H9 (cell line): ENCODE measurements around the gene LBH. TPM values are rescaled to one million over a fixed set of nuclear protein-coding genes. Genes with fewer than 3 reads are reported as not detected.

Experiments used
- DNase-seq: peaks from one replicate; pipeline ENCODE4 v3.0.0-alpha.2; 2017
- H2AFZ ChIP-seq: one replicate; pipeline ENCODE4 v1.6.1; 2013; ENCODE audit warnings: mild to moderate bottlenecking, low read length, control low read depth, moderate library complexity
- H2AK5ac ChIP-seq: 2 replicates; pipeline ENCODE4 v1.6.1; 2013; ENCODE audit warnings: low read length, control low read depth, mixed read lengths; ENCODE audit not compliant: insufficient read length
- H2BK120ac ChIP-seq: one replicate; pipeline ENCODE4 v1.6.1; 2013; ENCODE audit warnings: low read depth, mild to moderate bottlenecking, low read length, control low read depth, inconsistent platforms; ENCODE audit not compliant: poor library complexity, severe bottlenecking
- H2BK12ac ChIP-seq: 2 replicates; pipeline ENCODE4 v1.6.1; 2013; ENCODE audit warnings: low read length, control low read depth, mixed read lengths, low read depth; ENCODE audit not compliant: insufficient read length
- H2BK15ac ChIP-seq: 2 replicates; pipeline ENCODE4 v1.6.1; 2013; ENCODE audit warnings: low read depth, low read length, control low read depth
- H2BK20ac ChIP-seq: one replicate; pipeline ENCODE4 v1.6.1; 2013; ENCODE audit warnings: low read depth, mild to moderate bottlenecking, low read length, control low read depth, inconsistent platforms; ENCODE audit not compliant: poor library complexity, severe bottlenecking
- H2BK5ac ChIP-seq: 2 replicates; pipeline ENCODE4 v1.6.1; 2013; ENCODE audit warnings: low read length, control low read depth, mixed read lengths; ENCODE audit not compliant: insufficient read length
- H3K14ac ChIP-seq: 2 replicates; pipeline ENCODE4 v1.6.1; 2013; ENCODE audit warnings: low read length, control low read depth; ENCODE audit not compliant: insufficient read depth
- H3K18ac ChIP-seq: 2 replicates; pipeline ENCODE4 v1.6.1; 2013; ENCODE audit warnings: low read depth, mild to moderate bottlenecking, mixed read lengths, low read length, control low read depth; ENCODE audit not compliant: insufficient read length
- H3K23ac ChIP-seq: 2 replicates; pipeline ENCODE4 v1.6.1; 2013; ENCODE audit warnings: low read length, control low read depth, mixed read lengths, low read depth; ENCODE audit not compliant: insufficient read length
- H3K23me2 ChIP-seq: 2 replicates; pipeline ENCODE4 v1.6.1; 2013; ENCODE audit warnings: low read depth, mild to moderate bottlenecking, mixed read lengths, low read length, control low read depth; ENCODE audit not compliant: insufficient read length, poor library complexity, severe bottlenecking
- H3K27ac ChIP-seq: 2 replicates; pipeline ENCODE4 v1.5.1; 2013; ENCODE audit warnings: low read length, control low read depth, mixed read lengths, low read depth; ENCODE audit not compliant: insufficient read length
- H3K27me3 ChIP-seq: 2 replicates; pipeline ENCODE4 v1.6.1; 2013; ENCODE audit warnings: low read length, control low read depth, inconsistent platforms; ENCODE audit not compliant: insufficient read depth
- H3K4ac ChIP-seq: 2 replicates; pipeline ENCODE4 v1.6.1; 2013; ENCODE audit warnings: low read depth, mild to moderate bottlenecking, control low read depth, inconsistent platforms, low read length, moderate library complexity
- H3K4me1 ChIP-seq: 2 replicates; pipeline ENCODE4 v1.6.1; 2013; ENCODE audit warnings: low read length, control low read depth, inconsistent platforms; ENCODE audit not compliant: insufficient read depth
- H3K4me2 ChIP-seq: 2 replicates; pipeline ENCODE4 v1.6.1; 2013; ENCODE audit warnings: low read length, control low read depth, mixed read lengths; ENCODE audit not compliant: insufficient read length, insufficient read depth
- H3K56ac ChIP-seq: 2 replicates; pipeline ENCODE4 v1.6.1; 2013; ENCODE audit warnings: low read depth, mild to moderate bottlenecking, mixed read lengths, low read length, control low read depth; ENCODE audit not compliant: insufficient read length
- H3K79me1 ChIP-seq: 2 replicates; pipeline ENCODE4 v1.6.1; 2013; ENCODE audit warnings: low read depth, mild to moderate bottlenecking, moderate library complexity, low read length, control low read depth, inconsistent platforms; ENCODE audit not compliant: insufficient read depth, poor library complexity, severe bottlenecking
- H3K79me2 ChIP-seq: 2 replicates; pipeline ENCODE4 v1.6.1; 2013; ENCODE audit warnings: low read length, control low read depth, inconsistent platforms; ENCODE audit not compliant: insufficient read depth
- H3K9ac ChIP-seq: 2 replicates; pipeline ENCODE4 v1.6.1; 2013; ENCODE audit warnings: low read length, control low read depth, mixed read lengths; ENCODE audit not compliant: insufficient read length; ENCODE audit errors: extremely low read depth
- H3K9me3 ChIP-seq: one replicate; pipeline ENCODE4 v1.6.1; 2013; ENCODE audit warnings: low read depth, low read length, inconsistent platforms; ENCODE audit not compliant: control insufficient read depth
- H3T11ph ChIP-seq: one replicate; pipeline ENCODE4 v1.6.1; 2013; ENCODE audit warnings: mild to moderate bottlenecking, low read length, control low read depth, inconsistent platforms
- H4K20me1 ChIP-seq: one replicate; pipeline ENCODE4 v1.6.1; 2013; ENCODE audit not compliant: control insufficient read depth, insufficient read length, insufficient read depth
- H4K5ac ChIP-seq: 2 replicates; pipeline ENCODE4 v1.6.1; 2013; ENCODE audit warnings: low read depth, mild to moderate bottlenecking, mixed read lengths, low read length, control low read depth; ENCODE audit not compliant: insufficient read length
- H4K8ac ChIP-seq: replicated peaks from 2 replicates; pipeline ENCODE4 v1.6.1; 2013; ENCODE audit warnings: low read length, control low read depth, mixed read lengths, low read depth; ENCODE audit not compliant: insufficient read length
- H4K91ac ChIP-seq: 2 replicates; pipeline ENCODE4 v1.6.1; 2013; ENCODE audit warnings: low read depth, mild to moderate bottlenecking, moderate library complexity, mixed read lengths, low read length, control low read depth; ENCODE audit not compliant: insufficient read length
- H3K27ac Mint-ChIP-seq, 3 experiments: 2 replicates in 2 of 3; 3 replicates in 1 of 3; pipeline ENCODE4 v1.8.0; 2020 to 2021; ENCODE audit warnings: mixed read lengths in 3 of 3, mild to moderate bottlenecking in 1 of 3, moderate library complexity in 1 of 3
- H3K27me3 Mint-ChIP-seq: 2 replicates; pipeline ENCODE4 v1.8.0; 2021; ENCODE audit warnings: low read depth, mild to moderate bottlenecking, moderate library complexity, mixed read lengths
- H3K36me3 Mint-ChIP-seq, 3 experiments: 2 replicates in 2 of 3; 3 replicates in 1 of 3; pipeline ENCODE4 v1.8.0; 2020 to 2021; ENCODE audit warnings: low read depth in 3 of 3, mixed read lengths in 3 of 3; ENCODE audit not compliant: insufficient read depth in 1 of 3
- H3K4me1 Mint-ChIP-seq, 2 experiments: 2 replicates each; pipeline ENCODE4 v1.8.0; 2020; ENCODE audit warnings: mixed read lengths in 2 of 2
- H3K4me3 Mint-ChIP-seq, 2 experiments: 2 replicates in 1 of 2; 3 replicates in 1 of 2; pipeline ENCODE4 v1.8.0; 2020 to 2021; ENCODE audit warnings: mild to moderate bottlenecking in 2 of 2, mixed read lengths in 2 of 2, moderate library complexity in 1 of 2
- H3K9me3 Mint-ChIP-seq, 2 experiments: 2 replicates in 1 of 2; 3 replicates in 1 of 2; pipeline ENCODE4 v1.8.0; 2020; ENCODE audit warnings: mild to moderate bottlenecking in 2 of 2, mixed read lengths in 2 of 2, moderate library complexity in 1 of 2
- WGBS: extraction: QIAGEN DNeasy Blood & Tissue Kit; methylation state at CpG from one replicate; pipeline ENCODE4 v1.1.7; 2013; ENCODE audit warnings: missing lambda C conversion rate, low lambda C conversion rate, mixed read lengths; ENCODE audit not compliant: insufficient read length; ENCODE audit errors: extremely low coverage; 5-methylcytosine and 5-hydroxymethylcytosine counted together
- total RNA-seq: library from RNA; stranded (reverse); gene quantifications from 2 replicates; pipeline ENCODE4 v1.2.1, GENCODE V29; 2021
- TF ChIP-seq, protein P1 (sequence below): fragments of 200-600 bp; sonication (generic); conservative IDR thresholded peaks from 3 replicates; pipeline ENCODE4 v1.8.0; 2021; ENCODE audit warnings: antibody characterized with exemption, mild to moderate bottlenecking

LBH gene
- total RNA-seq, 1 experiment from 2014 or later: 53.0 TPM

DNA sequence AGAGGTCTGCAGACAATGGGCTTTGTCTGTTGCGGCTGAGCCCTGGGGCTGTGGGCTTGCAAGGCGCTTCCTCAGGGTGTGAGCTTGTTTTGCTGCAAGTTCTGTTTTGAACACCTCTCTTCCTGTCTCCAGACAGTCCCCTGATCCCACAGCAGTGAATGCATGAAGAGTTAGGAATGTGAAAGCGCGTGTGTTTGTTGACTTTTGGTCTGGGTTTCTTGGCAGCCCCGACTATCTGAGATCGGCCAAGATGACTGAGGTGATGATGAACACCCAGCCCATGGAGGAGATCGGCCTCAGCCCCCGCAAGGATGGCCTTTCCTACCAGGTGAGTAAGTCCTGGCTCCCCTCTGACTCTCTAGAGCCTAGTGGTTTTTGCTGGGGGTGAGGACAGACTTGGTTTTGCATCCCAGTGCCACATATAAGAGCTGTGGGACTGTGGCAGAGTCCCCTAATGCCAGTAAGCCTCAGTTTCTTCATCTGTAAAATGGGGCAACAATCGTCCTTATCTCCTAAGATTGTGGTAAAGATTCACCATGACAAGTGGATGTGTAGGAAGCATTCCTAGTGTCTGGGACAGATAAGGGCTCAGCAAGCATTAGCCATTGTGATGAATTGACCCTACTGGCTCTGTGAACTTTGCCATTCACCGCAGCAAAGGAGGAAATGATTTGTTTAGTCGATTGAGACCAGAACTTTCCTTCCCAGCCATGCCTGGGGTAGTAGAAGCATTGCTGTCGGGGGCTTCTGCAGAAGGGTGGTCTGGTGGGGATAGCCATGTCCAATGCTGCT is 3.0 kb downstream of the LBH start:
- H3K9ac ChIP-seq: no peak overlapping the region
- peak overlapping the region in 1 of 3 experiments; percentile 19; a peak in 1 of 7 replicates for H3K27ac Mint-ChIP-seq

More for the DNA sequence above, 3.0 kb downstream of the LBH start:
- Histone ChIP-seq H3K18ac (no peak overlapping the region), H3K27me3 (peaks cover 6% of the 10 kb centered on the region; the same call in 1 of the 2 replicates), H2AFZ (no peak overlapping the region), H3K79me2 (no peaks in the 10 kb centered on the region), H4K91ac (no peak overlapping the region), H3T11ph (no peak overlapping the region), H3K4ac (no peak overlapping the region), H2AK5ac (no peak overlapping the region), H4K5ac (no peak overlapping the region), H4K20me1 (no peaks in the 10 kb centered on the region), H2BK120ac (no peak overlapping the region), H4K8ac (no peak overlapping the region), H2BK5ac (no peak overlapping the region), H3K23me2 (peaks cover 20% of the 10 kb centered on the region), H3K4me1 (peaks cover 3% of the 10 kb centered on the region; the same call in 1 of the 2 replicates), H3K79me1 (no peaks in the 10 kb centered on the region), H2BK15ac (no peak overlapping the region), H3K27ac (no peak overlapping the region), H3K14ac (no peak overlapping the region), H3K4me2 (no peak overlapping the region), H3K56ac (no peak overlapping the region), H2BK20ac (no peak overlapping the region), H3K23ac (no peak overlapping the region), H2BK12ac (no peak overlapping the region), H3K9me3 (no peaks in the 10 kb centered on the region)
- Mint-ChIP-seq H3K4me3 (peak overlapping the region; percentile 79 to 89; a peak in 2 of 5 replicates), H3K36me3 (peaks cover 9 to 43% (median 12%) of the 10 kb centered on the region in 3 experiments; a peak in 6 of 7 replicates), H3K9me3 (no peaks in the 10 kb centered on the region), H3K4me1 (peaks cover 29 to 43% of the 10 kb centered on the region in 2 experiments), H3K27me3 (peaks cover 20% of the 10 kb centered on the region)
- TF ChIP-seq, protein P1, sequence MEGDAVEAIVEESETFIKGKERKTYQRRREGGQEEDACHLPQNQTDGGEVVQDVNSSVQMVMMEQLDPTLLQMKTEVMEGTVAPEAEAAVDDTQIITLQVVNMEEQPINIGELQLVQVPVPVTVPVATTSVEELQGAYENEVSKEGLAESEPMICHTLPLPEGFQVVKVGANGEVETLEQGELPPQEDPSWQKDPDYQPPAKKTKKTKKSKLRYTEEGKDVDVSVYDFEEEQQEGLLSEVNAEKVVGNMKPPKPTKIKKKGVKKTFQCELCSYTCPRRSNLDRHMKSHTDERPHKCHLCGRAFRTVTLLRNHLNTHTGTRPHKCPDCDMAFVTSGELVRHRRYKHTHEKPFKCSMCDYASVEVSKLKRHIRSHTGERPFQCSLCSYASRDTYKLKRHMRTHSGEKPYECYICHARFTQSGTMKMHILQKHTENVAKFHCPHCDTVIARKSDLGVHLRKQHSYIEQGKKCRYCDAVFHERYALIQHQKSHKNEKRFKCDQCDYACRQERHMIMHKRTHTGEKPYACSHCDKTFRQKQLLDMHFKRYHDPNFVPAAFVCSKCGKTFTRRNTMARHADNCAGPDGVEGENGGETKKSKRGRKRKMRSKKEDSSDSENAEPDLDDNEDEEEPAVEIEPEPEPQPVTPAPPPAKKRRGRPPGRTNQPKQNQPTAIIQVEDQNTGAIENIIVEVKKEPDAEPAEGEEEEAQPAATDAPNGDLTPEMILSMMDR: no peak
- DNase-seq: no peak
- WGBS: no CpG with 5 or more reads among the region's 12 CpGs
